Kidney glomerular epithelial cell (primary cell): Measurements from ENCODE around the gene NPHP4.

ENCODE experiments used
- DNase-seq: peaks from one replicate; lab custom pipeline; 2025; lab: John Stamatoyannopoulos, UW

The NPHP4 gene

GRCh38 chr1:5890346-5891106 lies 101.7 kb downstream of the NPHP4 start:
- no peak for DNase-seq

GRCh38 chr1:5889901-5890300 lies 102.3 kb downstream of the NPHP4 start:
- DNase-seq: no peak

DNA sequence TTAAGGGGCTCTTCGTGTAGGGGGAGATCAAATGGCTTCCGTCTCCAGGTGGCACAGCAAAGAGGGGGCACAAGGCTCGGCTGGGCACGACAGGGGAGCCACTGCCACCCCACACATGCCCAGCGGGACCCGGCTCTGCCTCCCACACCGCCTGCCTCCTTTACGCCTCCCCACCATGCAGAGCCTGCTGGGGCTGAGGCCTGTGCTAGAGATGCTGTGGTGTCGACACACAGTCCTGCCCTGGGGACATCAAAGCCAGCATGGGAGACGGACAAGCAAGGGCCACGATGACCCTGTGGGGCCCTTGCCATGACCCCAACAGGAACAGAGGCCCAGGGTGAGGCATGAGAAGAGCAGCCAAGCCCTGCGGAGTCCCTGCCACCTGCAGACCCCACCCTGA lies 102.8 kb downstream of the NPHP4 start:
- no peak for DNase-seq

- DNase-seq: peak; percentile 2
Observed at GRCh38 chr1:5888606-5889211, 103.5 kb downstream of the NPHP4 start.

DNA sequence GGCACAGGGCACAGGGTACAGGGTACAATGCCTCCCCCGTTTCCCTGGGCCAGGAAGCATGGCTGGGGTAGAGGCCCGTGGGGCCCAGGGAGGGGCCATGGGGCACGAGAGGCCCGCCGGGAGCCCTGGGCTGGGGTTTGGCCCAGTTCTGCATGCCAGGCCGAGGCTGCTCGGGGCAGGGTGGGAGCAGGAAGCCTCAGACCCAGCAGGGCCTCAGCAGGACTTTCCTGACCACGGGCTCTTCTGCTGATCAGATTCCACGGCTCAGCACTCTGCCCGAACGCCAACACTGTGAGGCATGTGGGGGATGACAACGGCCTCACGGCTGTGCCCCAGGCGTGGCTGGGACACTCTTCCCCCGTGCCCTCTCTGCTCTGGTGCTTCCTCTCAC lies 104.3 kb downstream of the NPHP4 start:
- DNase-seq: peak; percentile 11

GRCh38 chr1:5887349-5887970 lies 104.8 kb downstream of the NPHP4 start:
- peak; percentile 27 for DNase-seq

GRCh38 chr1:5886541-5887348 lies 105.5 kb downstream of the NPHP4 start:
- DNase-seq: no peak

DNA sequence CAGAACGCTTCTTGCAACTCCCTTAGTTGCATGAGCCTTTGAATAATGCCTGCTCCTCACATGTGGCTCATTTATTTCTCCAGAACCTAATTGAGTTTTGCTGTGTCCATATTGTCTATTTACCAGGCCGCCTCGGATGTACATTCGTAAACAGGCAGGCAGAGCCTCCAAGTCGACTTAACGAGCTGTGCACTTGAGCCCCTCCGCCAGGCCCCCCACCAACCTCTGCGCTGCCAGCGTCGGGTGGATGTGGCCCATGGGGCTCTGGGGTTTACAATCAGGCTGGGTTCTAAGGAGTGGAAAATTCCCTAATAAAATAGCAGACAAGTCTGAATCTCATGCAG lies 106.1 kb downstream of the NPHP4 start:
- no peak for DNase-seq

- no peak for DNase-seq
Observed at GRCh38 chr1:5885471-5886139, 106.6 kb downstream of the NPHP4 start.

DNA sequence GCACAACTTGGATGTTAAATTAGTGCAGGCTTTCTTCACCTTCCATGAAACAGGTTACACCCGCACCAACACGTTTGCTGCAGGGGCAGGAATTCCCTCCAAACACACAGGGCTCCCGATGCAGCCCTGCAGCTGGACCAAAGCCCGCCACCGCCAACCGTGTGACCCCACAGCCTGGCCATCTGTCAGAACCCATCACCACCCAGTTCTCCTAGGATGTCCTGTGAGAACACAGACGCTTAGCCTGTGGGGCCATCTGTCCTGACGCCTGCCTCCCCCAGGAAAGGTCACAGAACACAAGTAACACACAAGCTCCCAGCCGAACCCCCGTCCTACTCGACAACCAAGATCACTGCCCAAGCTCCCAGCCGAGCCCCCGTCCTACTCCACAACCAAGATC lies 108.1 kb downstream of the NPHP4 start:
- DNase-seq: no peak

GRCh38 chr1:5883129-5884048 lies 108.8 kb downstream of the NPHP4 start:
- no peak for DNase-seq

DNA sequence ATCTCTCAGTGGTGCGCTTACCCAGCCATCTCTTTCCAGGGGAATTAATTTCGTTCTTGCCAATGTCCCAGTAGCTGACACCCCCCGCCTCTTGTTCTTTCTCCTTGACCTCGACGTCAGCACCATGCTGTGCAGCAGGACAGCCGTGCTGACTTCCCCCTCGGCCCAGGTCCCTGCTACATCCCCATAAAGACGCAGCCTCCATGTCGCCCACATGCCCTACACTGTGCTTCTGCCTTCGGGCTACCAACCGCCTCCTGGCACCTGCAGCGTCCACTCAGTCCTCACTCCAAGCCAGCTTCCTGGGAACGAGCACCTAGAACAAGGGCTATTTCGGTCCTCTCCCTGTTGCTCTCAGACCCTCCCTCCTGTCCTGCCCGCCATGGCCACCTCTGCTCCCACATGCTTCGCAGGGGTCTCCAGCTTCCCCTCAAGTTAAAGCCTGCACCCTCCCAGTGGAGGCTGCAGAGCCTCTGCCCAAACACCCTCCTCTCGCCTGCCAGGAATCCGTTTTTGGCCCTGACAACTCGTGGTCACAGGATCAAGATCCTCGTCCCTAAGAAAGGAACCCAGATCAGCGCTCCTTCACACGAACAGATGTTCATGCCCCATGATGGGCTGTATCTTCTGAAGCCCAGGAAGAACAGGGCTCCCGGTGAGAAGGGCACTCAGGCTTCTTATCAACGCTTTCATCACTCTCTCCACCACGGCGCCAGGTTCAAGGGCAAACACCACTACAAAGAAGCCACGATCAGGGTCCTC lies 109.7 kb downstream of the NPHP4 start:
- DNase-seq: no peak

DNA sequence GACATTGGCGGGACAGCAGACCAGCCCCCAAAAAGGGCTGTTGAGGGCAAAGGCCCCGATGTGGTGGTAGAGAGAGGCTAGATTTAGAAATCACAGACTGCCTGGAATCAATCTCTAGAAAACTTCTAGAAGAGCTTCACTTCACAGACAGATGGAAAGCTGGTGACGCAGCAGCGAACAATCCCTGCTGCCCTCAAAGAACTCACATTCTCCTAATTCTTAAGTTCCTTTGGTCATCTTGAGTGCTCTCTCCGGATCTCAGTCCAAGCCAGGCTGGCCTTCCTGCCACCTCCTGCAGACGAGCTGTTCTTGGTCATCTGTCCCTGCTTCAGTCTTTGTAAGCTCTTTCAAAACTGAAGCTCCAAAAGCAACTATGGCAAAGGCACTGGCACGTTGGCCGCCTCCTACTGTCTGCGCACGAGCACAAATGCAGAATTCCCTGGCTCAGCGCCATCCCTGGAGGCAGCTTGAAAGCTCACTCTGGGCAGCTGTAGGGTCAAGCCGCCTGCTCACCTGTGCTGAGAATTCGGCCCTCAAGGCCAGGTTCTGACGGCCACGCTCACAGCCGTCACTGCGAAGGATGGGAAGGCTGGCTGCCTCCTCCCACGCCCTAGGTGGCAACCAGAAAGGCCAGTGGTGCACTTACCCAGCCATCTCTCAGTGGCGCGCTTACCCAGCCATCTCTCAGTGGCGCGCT lies 110.6 kb downstream of the NPHP4 start:
- DNase-seq: no peak

GRCh38 chr1:5880630-5881405 lies 111.4 kb downstream of the NPHP4 start:
- no peak for DNase-seq

- no peak for DNase-seq
Observed at GRCh38 chr1:5879421-5879820, 112.8 kb downstream of the NPHP4 start.

GRCh38 chr1:5878971-5879370 lies 113.3 kb downstream of the NPHP4 start:
- DNase-seq: no peak

- no peak for DNase-seq
Observed at GRCh38 chr1:5877683-5878530, 114.3 kb downstream of the NPHP4 start.

- DNase-seq: no peak
Observed at GRCh38 chr1:5877001-5877400, 115.2 kb downstream of the NPHP4 start.
